NT2/D1 (cell line): Measurements from ENCODE around the gene HOXD8.

Experiments
- SUZ12 ChIP-seq: IDR thresholded peaks from 2 replicates; pipeline ENCODE4 v1.6.1; 2011; ENCODE audit not compliant: insufficient read length, insufficient read depth; ENCODE audit errors: extremely low read depth
- YY1 ChIP-seq: IDR thresholded peaks from 2 replicates; pipeline ENCODE4 v1.6.1; 2011; ENCODE audit not compliant: insufficient read length, insufficient read depth
- ZNF274 ChIP-seq: IDR thresholded peaks from 2 replicates; pipeline ENCODE4 v1.6.1; 2011; ENCODE audit warnings: mild to moderate bottlenecking, low read depth, low read length

- TF ChIP-seq YY1 (no peak), SUZ12 (no peak), ZNF274 (no peak)
These were observed 11.6 kb upstream of the HOXD8 start for GRCh38 chr2:176117823-176118371.
